HAP-1 (cell line): ENCODE results near the gene GYG1.

Experiments
- DNase-seq, 2 experiments: peaks; one replicate each; pipeline ENCODE4 v3.0.0-alpha.2; 2016 to 2020; ENCODE audit warnings: low spot score in 2 of 2
- H3K27me3 ChIP-seq: fragments of 250-450 bp; sonication (Bioruptor Pico); 2 replicates; pipeline ENCODE4 v1.5.1; 2020; ENCODE audit warnings: low read depth, mild to moderate bottlenecking, moderate library complexity
- H3K36me3 ChIP-seq: fragments of 250-450 bp; sonication (Bioruptor Pico); replicated peaks from 2 replicates; pipeline ENCODE4 v1.5.1; 2020; ENCODE audit warnings: mild to moderate bottlenecking
- H3K4me1 ChIP-seq: fragments of 250-450 bp; sonication (Bioruptor Pico); 2 replicates; pipeline ENCODE4 v1.5.1; 2020; ENCODE audit warnings: mild to moderate bottlenecking
- H3K4me3 ChIP-seq: fragments of 250-450 bp; sonication (Bioruptor Pico); 2 replicates; pipeline ENCODE4 v1.5.1; 2020; ENCODE audit warnings: mild to moderate bottlenecking, moderate library complexity
- H3K9me3 ChIP-seq: fragments of 250-450 bp; sonication (Bioruptor Pico); 2 replicates; pipeline ENCODE4 v1.5.1; 2020; ENCODE audit warnings: mild to moderate bottlenecking, moderate library complexity
- in situ Hi-C: fragments of 300-500 bp; cut with MboI; formaldehyde crosslinking; loops from 3 replicates; pipeline ENCODE4 v1.14.3; 2020; ENCODE audit warnings: low sequenced_read_pairs, inconsistent platforms, mixed read lengths

Gene GYG1

GRCh38 chr3:149042789-149043386 lies 51.5 kb downstream of the GYG1 start:
- Histone ChIP-seq H3K4me1 (no peaks in the 10 kb centered on the region), H3K4me3 (no peak overlapping the region), H3K27me3 (no peaks in the 10 kb centered on the region), H3K9me3 (no peaks in the 10 kb centered on the region), H3K36me3 (peaks cover 43% of the 10 kb centered on the region)
- DNase-seq = no peak
- in situ Hi-C loops = no loop called here

DNA sequence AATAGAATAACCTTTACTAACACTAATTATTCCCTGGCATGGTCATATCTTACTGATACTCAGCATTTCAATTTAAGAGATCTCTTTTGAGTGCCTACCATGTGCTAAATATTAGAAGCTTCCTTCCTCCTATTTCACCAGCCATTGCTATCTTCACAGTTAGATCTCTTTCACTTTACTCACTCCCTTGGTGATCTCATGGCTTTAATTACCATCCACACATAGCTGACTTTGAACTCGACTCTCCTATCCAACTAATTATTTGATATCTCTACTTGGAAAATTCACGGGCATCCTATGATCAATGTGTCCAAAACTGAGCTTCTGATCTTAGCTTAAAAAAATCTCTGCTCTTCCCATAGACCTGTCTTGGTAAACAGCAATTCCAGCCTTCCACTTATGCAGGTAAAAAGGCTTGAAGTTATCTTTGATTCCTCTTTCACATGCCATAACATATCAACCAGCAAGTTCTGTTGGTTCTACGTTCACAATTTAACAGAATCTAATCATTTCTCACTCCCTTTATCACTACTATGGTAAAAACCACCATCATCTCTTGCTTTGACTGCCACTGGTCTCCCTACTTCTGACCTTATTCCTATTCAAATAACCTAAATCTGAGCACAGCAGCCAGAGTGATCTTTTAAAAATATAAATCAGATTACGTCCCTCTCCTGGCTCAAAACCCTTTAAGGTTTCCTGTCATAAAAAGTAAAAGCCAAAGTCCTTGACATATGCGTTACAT lies 53.2 kb downstream of the GYG1 start:
- no peak overlapping the region for H3K4me3 ChIP-seq
- no peaks in the 10 kb centered on the region for H3K9me3 ChIP-seq
- H3K27me3 ChIP-seq = no peaks in the 10 kb centered on the region
- no peak for DNase-seq
- in situ Hi-C loops = no loop called here
- no peaks in the 10 kb centered on the region for H3K4me1 ChIP-seq
- peaks cover 34% of the 10 kb centered on the region for H3K36me3 ChIP-seq

DNA sequence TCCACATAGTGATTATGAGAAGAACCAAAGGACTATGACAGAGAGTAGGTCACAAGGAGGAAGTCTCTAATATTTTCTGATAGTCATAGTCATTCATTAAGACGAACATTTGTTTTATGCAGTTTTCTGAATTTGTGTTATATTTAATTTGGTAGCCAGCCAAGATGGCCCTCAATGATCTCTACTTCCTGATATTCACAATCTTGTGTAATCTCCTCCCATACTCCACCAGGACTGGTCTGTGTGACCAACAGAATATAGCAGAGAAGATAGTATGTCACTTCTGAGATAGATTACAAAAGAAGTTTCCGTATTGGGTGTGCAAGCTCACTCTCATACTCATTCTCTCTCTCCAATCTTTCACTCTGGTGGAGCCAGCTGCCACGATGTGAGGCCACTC lies 64.2 kb downstream of the GYG1 start:
- Histone ChIP-seq H3K36me3 (peaks cover 78% of the 10 kb centered on the region), H3K4me3 (no peak overlapping the region), H3K27me3 (no peaks in the 10 kb centered on the region), H3K4me1 (no peaks in the 10 kb centered on the region), H3K9me3 (no peaks in the 10 kb centered on the region)
- DNase-seq = no peak
- in situ Hi-C loops = no loop called here

DNA sequence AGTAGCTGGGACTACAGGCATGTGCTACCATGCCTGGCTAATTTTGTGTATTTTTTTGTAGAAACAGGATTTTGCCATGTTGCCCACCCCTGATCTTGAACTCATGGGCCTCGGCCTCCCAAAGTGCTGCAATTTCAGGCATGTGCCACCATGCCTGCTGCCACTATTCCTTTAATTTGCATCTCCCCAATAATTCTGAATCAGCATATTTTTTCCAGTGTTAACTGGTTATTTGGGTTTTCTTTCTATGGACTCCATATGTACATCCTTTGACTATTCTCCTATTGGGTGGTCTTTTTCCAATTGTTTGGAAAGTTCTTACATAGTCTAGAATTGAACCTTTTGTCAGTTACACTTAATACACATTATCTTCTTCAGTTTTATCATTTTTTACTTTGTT lies 66.9 kb downstream of the GYG1 start:
- H3K36me3 ChIP-seq = peaks cover 85% of the 10 kb centered on the region
- no peaks in the 10 kb centered on the region for H3K9me3 ChIP-seq
- H3K4me3 ChIP-seq = no peak overlapping the region
- in situ Hi-C loops = no loop called here
- DNase-seq = no peak
- H3K4me1 ChIP-seq = no peaks in the 10 kb centered on the region
- no peaks in the 10 kb centered on the region for H3K27me3 ChIP-seq

- peaks cover 85% of the 10 kb centered on the region for H3K36me3 ChIP-seq
- H3K27me3 ChIP-seq = no peaks in the 10 kb centered on the region
- in situ Hi-C loops = no loop called here
- H3K9me3 ChIP-seq = no peaks in the 10 kb centered on the region
- no peak overlapping the region for H3K4me3 ChIP-seq
- DNase-seq = no peak
- H3K4me1 ChIP-seq = no peaks in the 10 kb centered on the region
Measured at GRCh38 chr3:149058602-149059001, 67.3 kb downstream of the GYG1 start.

- no peak for DNase-seq
- H3K36me3 ChIP-seq = peaks cover 78% of the 10 kb centered on the region
- no peaks in the 10 kb centered on the region for H3K4me1 ChIP-seq
- H3K9me3 ChIP-seq = no peaks in the 10 kb centered on the region
- H3K4me3 ChIP-seq = no peak overlapping the region
- no peaks in the 10 kb centered on the region for H3K27me3 ChIP-seq
- in situ Hi-C loops = no loop called here
Measured at GRCh38 chr3:149061776-149062175, 70.4 kb downstream of the GYG1 start.

DNA sequence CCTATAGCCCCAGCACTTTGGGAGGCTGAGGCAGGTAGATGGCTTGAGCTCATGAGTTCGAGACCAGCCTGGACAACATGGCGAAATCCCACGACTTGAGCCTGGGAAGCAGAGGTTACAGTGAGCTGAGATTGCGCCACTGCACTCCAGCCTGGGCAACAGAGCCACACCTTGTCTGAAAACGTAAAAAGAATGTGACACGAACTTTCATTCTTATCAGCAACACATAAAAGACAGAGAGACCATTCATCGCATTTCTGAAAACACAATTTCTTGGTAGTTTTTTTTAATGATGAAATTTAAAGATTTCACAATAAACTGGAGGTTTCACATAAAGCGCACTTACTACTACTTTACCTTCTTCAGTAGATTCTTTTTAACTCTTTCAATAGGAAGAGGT lies 76.5 kb downstream of the GYG1 start:
- peaks cover 70% of the 10 kb centered on the region for H3K36me3 ChIP-seq
- no peak overlapping the region for H3K4me3 ChIP-seq
- H3K27me3 ChIP-seq = no peaks in the 10 kb centered on the region
- H3K9me3 ChIP-seq = no peaks in the 10 kb centered on the region
- no peaks in the 10 kb centered on the region for H3K4me1 ChIP-seq
- in situ Hi-C loops = no loop called here
- DNase-seq = no peak
